GM21367 (cell line): ENCODE data around the gene RYR1.
"Not testable (repeated sequence)": the region's sequence is repeated elsewhere in the genome, so short reads cannot be mapped to it uniquely, and the experiment has no call there.

Experiments used
- ATAC-seq: cut with Tn5 transposase; IDR thresholded peaks from one replicate; pipeline ENCODE4 v1.9.1; 2021; ENCODE audit not compliant: unreplicated experiment

The RYR1 gene

DNA sequence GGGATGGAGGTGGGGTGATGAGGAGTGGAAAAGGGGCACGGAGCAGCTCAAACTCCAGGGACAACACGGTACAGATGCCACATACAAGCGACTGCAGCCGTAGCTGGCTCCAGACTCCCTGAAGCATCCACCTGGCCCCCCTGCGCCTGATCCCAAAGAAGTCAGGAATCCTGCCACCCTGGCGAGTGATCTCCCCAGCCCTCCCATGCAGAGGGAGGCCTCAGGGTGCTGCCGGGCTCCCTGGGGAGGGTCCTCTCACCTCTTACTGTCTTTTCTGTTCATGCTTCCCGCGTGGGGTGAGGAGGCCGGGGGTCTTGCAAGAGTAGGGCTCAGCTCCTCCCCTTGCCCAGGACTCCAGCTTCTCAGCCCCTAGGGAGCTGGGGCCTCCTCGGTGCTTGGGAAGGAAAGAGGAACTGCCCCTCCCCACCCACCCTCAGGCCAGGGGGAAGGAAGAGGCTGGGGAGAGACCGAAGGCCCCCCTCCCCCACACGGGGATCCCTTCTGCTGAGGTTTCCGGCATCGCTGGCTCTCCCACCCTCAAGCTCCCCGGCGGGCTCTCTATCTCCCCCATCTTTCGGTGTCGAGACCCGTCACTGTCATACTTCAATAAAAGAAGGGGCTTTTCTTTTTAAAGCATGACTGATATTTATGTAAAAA lies 7.6 kb upstream of the RYR1 start, which contains the start of gene RASGRP4:
TSS of gene RASGRP4 (minus strand) at position 410 of the 657 bp plus-strand sequence. CDS start at position 282, 128 bp downstream.
- no peak for ATAC-seq

DNA sequence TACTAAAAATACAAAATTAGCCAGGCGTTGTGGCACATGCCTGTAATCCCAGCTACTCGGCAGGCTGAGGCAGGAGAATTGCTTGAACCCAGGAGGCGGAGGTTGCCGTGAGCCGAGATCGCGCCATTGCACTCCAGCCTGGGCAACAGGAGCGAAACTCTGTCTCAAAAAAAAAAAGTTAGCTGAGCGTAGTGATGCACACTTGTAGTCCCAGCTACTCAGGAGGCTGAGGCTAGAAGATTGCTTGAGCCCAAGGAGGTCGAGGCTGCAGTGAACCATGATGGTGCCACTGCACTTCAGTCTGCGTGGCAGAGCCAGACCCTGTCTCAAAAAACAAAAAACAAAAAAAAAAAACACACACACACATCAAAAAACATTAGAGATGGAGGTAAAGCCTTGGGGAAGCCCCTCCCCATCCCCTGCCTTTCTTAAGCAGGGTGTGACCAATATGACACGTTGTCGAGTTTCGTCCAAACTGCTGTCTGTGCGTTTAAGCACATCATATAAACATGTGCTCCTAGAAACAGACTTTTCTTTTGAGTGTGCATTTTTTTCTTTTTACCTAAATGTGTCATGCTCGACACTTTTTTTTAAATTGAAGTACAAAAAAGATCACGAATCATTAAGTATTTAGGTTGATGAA lies 6.3 kb upstream of the RYR1 start:
- not testable (repeated sequence) for ATAC-seq

DNA sequence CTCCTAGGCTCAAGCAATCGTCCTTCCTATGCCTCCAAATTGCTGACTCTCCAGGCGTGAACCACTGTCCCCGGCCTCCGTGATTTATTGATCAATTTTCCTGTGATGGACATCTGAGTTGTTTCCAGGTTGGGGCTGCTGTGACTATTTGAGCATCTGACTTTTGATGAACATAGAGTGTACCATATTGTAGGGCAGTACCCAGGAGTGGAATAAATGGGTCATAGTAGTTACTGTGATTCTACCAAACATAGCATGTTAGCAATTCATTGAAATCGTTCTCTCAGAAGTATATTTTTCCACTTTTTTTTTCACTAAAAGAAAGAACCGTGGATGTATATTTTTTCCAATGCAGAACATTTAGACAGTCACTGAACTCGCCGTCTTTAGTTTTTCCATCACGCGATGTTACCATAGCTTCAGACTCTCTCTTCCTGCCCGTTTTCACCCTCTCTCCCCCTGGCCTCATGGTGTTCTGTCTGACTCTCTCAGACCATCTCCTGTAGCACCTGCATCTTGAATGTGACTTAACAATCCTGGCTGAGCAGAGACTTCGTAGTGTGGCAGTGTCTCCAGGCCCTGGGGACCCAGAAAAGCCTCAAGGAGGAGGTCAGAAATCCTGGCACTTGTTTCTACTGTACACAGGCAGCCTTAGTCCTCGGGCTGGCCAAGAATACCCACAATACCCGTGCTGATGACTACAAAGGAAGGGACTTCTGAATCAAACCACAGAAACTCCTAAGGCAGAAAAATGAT lies 4.3 kb upstream of the RYR1 start:
- no peak for ATAC-seq

DNA sequence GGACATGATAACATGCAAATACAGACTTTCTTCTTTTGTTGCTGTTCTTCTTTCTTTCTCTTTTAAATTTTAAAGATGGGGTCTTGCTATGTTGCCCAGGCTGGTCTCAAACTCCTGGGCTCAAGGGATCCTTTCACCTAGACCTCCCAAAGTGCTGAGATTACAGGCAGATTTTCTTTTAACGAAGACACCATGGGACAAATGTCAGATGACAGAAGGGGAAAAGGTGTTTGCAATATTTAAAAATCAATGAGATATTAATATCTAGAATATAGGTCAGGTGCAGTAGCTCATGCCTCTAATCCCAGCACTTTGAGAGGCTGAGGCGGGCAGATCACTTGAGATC lies 3.7 kb upstream of the RYR1 start:
- no peak for ATAC-seq

DNA sequence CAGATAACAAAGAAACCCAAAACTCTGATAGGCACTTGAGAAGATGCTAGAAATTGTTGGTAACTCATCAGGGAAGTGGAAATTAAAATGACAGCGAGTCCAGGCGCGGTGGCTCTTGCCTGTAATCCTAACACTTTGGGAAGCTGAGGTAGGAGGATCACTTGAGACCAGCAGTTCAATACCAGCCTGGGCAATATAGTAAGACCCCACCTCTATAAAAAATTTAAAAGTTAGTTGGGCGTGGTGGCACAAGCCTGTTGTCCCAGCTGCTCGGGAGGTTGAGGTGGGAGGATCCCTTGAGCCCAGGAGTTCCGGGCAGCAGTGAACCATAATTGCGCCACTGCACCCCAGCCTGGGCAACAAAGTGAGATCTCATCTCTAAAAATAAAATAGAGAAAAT lies 2.6 kb upstream of the RYR1 start:
- ATAC-seq = no peak

DNA sequence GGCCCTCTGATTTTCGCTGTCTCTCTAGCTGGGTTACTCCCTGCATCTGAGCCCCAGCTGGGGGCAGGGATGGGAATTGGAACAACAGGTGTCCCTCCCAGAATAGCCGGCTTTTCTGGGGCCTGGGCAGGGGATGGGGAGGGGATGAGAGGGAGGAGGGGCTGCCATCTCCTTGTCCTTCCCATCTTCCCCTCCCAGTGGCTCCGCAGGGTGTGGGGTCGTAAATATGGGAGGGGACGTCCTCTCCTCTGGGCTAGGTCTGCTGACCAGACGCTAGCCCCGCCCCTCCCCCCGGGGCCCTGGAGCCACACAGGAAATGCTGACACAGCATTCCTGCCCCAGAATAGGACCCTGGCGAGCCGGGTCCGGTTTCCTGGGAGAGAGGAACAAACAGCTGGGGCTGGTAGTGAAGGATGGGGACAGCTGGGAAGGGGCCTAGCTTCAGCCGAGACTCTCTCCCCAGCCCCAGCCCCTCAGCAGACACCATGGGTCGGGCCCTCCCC lies 1.1 kb downstream of the RYR1 start:
- no peak for ATAC-seq

DNA sequence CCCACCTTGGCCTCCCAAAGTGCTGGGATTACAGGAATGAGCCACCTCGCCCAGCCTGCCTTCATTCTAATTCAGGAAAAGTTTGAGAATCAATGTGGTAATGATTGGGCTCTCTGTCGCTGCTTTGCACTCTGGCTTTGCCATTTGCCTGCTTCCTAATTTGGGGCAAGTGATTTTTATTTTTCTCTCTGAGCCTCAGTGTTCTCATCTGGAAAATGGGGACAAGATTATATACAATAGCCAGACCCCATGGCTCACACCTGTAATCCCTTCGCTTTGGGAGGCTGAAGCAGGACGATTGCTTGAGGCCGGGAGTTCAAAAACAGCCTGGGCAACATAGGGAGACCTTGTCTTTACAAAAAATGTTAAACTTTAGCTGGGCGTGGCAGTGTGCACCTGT lies 3.8 kb downstream of the RYR1 start:
- no peak for ATAC-seq

DNA sequence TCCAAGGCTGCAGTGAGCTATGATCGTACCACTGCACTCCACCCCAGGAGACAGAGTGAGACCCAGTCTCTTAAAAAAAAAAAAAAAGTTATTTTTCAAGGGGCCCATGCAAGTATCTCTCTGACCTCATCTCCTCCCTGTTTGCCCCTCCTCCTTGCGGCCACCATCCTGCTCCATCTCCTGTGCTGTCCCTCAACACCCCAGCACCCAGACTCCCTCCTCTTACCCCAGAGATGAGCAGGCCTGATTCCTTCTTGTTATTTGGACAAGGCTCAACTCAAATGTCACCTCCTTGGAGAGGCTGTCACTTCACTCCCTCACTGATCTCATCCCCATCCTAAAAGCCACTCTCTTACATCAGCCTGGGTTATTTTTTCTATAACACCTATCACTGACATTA lies 4.4 kb downstream of the RYR1 start:
- ATAC-seq = no peak

DNA sequence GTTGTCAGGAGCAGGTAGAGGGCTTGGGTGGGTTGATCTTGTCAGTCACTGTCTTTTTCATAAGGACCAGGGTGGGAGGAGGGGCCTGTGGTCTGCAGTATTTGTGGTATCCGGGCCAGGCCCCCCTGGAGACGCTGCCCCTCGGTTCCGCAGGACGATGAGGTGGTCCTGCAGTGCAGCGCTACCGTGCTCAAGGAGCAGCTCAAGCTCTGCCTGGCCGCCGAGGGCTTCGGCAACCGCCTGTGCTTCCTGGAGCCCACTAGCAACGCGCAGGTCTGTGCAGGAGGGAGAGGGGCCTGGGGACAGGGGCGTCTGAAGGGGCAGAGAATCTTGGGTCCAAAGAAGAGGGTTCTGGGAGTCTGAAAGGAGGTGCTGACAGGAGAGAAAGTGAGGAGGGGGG lies 7.1 kb downstream of the RYR1 start:
- no peak for ATAC-seq

DNA sequence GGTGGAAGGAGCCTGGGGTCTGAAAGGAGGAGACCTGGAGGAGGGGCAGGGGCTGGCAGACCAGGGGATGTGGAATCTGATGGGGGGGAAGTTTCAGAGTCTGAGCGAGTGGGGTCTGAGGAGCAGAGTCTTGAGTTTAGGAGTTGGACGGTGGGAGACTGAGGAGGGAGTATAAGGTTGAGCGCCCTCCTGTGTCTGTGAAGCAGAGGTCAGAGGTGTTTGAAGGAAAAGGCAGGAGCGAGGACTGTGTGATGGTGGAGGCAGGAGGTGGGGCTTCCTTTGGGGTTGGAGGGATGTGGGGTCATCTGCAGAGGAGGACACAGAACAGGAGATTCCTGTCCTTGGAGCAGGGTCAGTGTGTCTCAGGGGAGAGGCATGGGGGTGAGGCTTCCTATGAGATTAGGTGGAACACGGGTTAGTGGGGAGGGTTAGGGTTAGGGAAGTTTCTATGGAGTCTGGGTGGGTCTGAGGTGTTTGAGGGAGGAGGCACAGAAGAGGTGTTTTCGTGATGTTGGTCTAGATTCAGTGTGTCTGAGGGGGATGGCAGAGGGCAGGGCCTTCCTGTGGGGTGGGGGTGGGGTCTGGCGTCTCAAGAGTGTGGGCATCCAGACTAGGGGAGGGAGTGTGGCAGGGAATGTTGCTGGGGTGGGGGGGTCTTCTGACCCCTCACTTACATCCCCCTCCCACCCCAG lies 8.3 kb downstream of the RYR1 start:
- no peak for ATAC-seq

DNA sequence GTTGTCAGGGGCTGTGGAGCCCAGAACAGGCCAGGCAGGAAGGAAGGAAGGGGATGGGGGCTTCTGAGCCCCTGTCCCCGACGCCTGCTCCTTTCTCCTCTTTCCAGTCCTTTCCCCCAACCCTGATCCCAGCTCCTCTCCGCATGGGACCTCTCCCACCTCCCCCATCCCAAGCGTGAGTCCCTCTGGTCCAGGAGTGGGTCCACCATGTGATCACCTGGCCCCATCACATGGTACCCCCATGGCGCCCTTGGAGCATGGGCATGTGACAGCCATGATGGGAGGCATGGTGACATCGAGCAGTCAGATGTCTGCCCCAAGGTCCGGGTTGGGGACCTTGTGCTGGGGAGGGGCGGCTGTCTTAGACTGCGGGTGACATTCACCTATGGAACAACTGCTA lies 9.2 kb downstream of the RYR1 start:
- no peak for ATAC-seq

DNA sequence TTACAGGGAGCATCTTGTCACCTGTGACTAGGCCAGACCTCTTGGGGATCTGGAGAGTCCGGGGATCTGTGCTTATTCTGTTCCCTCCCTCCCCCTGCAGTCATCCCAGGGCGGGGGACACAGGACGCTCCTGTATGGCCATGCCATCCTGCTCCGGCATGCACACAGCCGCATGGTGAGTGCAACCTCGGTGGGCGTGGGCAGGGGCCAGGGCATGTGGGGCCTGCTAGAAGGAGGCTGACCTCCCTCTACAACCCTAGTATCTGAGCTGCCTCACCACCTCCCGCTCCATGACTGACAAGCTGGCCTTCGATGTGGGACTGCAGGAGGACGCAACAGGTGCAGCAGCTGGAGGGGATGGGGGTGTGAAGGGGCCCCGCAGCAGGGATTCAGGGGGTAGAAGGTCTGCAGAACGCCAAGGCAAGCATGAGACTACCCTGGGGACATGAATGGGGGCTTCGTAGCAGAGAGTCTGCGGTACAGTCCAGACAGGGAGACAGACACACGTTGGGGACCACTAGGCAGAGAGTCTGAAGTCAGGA lies 10.0 kb downstream of the RYR1 start:
- ATAC-seq = no peak

DNA sequence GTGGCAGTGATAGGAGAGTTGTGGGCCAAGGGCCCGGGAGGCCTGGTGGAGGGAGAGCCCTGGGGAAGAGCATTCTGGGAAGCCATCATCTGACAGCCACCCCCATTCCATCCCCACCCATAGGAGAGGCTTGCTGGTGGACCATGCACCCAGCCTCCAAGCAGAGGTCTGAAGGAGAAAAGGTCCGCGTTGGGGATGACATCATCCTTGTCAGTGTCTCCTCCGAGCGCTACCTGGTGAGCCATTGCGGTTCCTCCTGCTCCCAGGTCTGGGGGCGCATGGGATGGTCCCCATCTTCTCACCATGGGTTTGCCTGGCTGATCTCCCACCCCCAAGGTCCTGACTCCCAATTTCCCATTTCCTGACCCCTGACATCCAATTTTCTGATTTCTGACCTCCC lies 10.5 kb downstream of the RYR1 start:
- ATAC-seq = no peak

DNA sequence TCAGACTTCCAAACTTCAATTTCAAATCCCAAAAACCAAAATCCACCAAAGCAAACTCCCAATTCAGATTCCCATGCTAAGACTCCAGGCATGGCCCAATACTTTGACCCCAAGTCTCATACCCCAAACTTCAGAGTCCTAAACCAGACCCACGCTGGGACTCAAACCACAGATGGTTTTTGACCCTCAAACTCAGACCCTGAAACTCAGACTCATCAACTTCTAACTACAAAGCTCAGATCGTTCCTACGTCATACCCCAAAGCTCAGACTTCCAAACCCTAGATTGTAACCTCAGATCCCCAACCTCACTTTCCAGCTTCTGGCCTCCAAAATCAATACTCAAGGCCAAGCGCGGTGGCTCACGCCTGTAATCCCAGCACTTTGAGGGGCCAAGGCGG lies 11.9 kb downstream of the RYR1 start:
- no peak for ATAC-seq

DNA sequence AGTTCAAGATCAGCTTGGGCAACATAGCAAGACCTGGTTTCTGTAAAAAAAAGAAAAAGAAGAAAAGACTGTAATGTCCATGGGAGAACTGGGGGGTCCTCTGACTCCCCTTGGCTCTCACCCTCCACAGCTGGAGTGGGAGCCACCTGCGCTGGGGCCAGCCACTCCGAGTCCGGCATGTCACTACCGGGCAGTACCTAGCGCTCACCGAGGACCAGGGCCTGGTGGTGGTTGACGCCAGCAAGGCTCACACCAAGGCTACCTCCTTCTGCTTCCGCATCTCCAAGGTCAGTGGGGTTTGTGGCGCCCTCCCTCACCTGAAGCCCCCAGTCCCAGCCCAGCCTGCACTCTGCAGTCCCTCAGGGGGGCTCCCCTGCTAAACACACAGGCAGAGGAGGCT lies 14.7 kb downstream of the RYR1 start:
- no peak for ATAC-seq

DNA sequence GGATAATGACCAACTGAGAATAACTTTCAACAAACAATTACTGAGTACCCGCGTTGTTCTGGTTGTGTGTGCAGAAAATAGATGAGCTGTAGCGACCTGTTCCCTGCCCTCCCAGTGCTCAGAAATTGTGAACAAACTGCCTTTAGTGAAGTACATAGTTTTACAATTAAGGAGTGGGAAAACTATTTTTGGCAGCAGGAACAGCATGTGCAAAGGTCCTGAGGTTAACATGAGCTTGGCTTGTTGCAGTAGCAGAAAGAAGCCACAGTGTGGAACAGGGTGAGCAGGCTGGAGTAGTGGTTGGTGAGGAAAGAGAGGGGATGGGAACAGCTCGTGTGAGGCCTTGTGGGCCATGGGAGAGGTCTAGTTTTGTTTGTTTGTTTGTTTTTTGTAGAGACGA lies 16.0 kb downstream of the RYR1 start:
- ATAC-seq = no peak

DNA sequence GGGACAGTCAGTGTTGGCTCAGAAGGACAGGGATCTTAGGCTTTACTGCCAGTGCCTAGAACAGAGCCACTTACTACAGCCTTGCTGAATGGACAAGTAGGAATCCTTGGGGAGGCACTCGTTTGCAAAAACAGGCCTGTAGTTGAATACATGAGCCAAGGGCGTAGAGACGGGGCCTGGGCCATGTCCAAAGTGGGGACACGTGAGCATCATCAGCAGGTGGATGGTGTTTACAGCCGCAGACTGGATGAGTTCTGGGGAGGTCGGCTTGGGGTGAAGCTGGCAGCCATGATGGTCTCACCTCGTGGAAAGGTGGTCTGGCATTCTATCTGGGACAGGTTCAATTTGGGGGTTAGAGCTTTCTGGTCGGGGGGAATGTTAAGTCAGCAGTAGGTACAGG lies 17.5 kb downstream of the RYR1 start:
- ATAC-seq = no peak

DNA sequence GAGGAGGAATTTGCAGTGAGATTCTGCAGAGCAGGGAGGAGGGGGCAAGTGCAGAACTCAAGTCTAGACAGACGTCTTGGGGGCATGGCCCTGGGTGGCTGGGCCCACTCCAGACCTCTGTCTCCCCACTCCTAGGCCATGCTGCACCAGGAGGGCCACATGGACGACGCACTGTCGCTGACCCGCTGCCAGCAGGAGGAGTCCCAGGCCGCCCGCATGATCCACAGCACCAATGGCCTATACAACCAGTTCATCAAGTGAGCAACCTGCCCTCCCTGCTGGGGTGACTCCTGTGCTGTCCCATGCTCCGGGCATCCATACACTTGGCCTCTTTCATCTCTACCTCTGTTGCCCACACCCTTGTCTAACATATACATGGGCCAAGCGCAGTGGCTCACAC lies 18.1 kb downstream of the RYR1 start:
- ATAC-seq = no peak

DNA sequence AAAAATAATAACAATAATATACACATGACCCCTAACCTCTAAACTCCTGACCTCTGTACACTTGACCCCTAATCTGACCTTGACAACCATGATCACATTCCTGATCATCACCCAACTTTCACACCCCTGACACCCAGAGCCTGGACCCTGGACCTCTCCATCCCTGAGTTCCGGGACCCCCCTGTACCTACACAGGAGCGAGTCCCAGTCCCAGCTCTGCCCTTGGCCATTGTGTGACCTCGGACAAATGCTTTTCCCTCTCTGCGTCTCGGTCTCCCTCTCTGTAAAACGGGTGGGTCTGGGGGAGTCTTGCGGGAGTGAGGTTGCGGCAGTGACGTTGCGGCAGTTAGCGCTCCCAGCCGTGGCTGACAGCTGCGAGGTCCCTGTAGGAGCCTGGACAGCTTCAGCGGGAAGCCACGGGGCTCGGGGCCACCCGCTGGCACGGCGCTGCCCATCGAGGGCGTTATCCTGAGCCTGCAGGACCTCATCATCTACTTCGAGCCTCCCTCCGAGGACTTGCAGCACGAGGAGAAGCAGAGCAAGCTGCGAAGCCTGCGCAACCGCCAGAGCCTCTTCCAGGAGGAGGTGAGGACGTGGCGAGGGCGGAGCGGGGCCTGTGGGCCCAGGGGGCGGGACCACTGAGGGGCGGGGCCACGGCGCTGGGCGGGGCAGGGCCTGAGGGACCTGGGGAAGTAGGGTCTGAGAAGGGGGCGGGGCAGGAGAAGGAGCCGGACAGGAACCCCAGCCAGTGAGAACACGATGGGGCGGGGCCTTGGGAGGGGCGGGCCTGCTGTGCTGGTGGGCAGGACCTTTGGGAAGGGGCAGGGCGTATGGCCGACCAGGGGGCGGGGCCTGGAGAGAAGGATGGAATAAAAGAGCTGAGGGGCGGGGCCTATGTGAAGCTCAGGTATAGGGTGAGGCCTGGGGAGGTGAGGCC lies 19.2 kb downstream of the RYR1 start:
- no peak for ATAC-seq

DNA sequence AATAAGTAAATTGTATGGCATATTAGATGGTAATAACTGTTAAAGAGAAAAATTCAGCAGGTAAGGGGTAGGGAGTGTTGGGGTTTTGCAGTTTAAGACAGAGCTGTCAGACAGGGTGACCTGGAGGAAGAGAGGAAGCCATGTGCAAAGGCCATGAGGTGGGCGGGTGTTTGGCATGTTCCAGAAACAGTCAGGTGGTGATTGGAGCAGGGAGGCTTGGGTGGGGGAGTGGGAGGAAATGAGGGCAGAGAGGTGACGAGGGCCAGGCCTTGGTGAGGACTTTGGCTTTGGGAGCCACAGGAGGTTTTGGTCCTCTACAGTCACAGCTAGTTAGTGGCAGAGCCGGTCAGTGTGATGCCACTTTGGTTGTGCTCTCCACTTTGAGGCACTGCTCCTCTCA lies 20.1 kb downstream of the RYR1 start:
- no peak for ATAC-seq
